HG03095 (cell line): ENCODE measurements around the gene KDM5B.

Source experiments
- ATAC-seq: cut with Tn5 transposase; IDR thresholded peaks from one replicate; pipeline ENCODE4 v1.9.1; 2021; ENCODE audit warnings: moderate library complexity; ENCODE audit not compliant: unreplicated experiment

The KDM5B gene

GRCh38 chr1:202689082-202689481 is 119.1 kb downstream of the KDM5B start:
- ATAC-seq: no peak

GRCh38 chr1:202688401-202688800 is 119.8 kb downstream of the KDM5B start:
- ATAC-seq: no peak

- ATAC-seq: no peak
These were observed 120.4 kb downstream of the KDM5B start for GRCh38 chr1:202687798-202688197.

- ATAC-seq: no peak
These were observed 120.9 kb downstream of the KDM5B start for GRCh38 chr1:202687370-202687769.

GRCh38 chr1:202685641-202686040 is 122.6 kb downstream of the KDM5B start:
- ATAC-seq: no peak

- no peak for ATAC-seq
These were observed 123.5 kb downstream of the KDM5B start for GRCh38 chr1:202684716-202685115.

GRCh38 chr1:202683029-202683428 is 125.2 kb downstream of the KDM5B start:
- ATAC-seq: no peak

GRCh38 chr1:202682477-202682876 is 125.7 kb downstream of the KDM5B start:
- no peak for ATAC-seq

GRCh38 chr1:202681736-202682420 is 126.3 kb downstream of the KDM5B start:
- ATAC-seq: no peak

- no peak for ATAC-seq
These were observed 127.5 kb downstream of the KDM5B start for GRCh38 chr1:202680586-202681352.

- no peak for ATAC-seq
These were observed 128.6 kb downstream of the KDM5B start for GRCh38 chr1:202679406-202680177.

- ATAC-seq: no peak
These were observed 130.8 kb downstream of the KDM5B start for GRCh38 chr1:202677433-202677832.
